Amygdala (tissue), 56 donors: Measurements from ENCODE around the gene SNX4.

Source experiments
- DNase-seq, 56 donors: peaks; one replicate each; lab custom pipeline; 2025; lab: John Stamatoyannopoulos, UW

Gene SNX4

GRCh38 chr3:125470671-125471070 lies 49.3 kb downstream of the SNX4 start:
- no peak for DNase-seq

- no peak for DNase-seq
These were observed 57.2 kb downstream of the SNX4 start for GRCh38 chr3:125462722-125463299.

GRCh38 chr3:125461896-125462295 lies 58.1 kb downstream of the SNX4 start:
- no peak for DNase-seq

GRCh38 chr3:125460233-125460632 lies 59.8 kb downstream of the SNX4 start:
- DNase-seq = no peak

GRCh38 chr3:125443923-125444322 lies 76.1 kb downstream of the SNX4 start:
- DNase-seq = no peak

GRCh38 chr3:125442506-125442905 lies 77.5 kb downstream of the SNX4 start:
- DNase-seq = no peak

GRCh38 chr3:125440970-125441369 lies 79.0 kb downstream of the SNX4 start:
- no peak for DNase-seq

GRCh38 chr3:125440559-125440955 lies 79.4 kb downstream of the SNX4 start:
- no peak for DNase-seq

GRCh38 chr3:125437631-125438435 lies 82.2 kb downstream of the SNX4 start:
- peak in 35 of 56 donors; percentile 2 to 77 (median 18) for DNase-seq

GRCh38 chr3:125436921-125437320 lies 83.1 kb downstream of the SNX4 start:
- DNase-seq = no peak

- DNase-seq = no peak
These were observed 84.8 kb downstream of the SNX4 start for GRCh38 chr3:125435231-125435630.

- no peak for DNase-seq
These were observed 85.4 kb downstream of the SNX4 start for GRCh38 chr3:125434582-125435011.

GRCh38 chr3:125433611-125434041 lies 86.4 kb downstream of the SNX4 start:
- DNase-seq = no peak

- DNase-seq = no peak
These were observed 86.9 kb downstream of the SNX4 start for GRCh38 chr3:125433091-125433534.

GRCh38 chr3:125431912-125432790 lies 87.9 kb downstream of the SNX4 start:
- DNase-seq = no peak

GRCh38 chr3:125431391-125431790 lies 88.6 kb downstream of the SNX4 start:
- no peak for DNase-seq

- no peak for DNase-seq
These were observed 91.7 kb downstream of the SNX4 start for GRCh38 chr3:125428216-125428830.

GRCh38 chr3:125418306-125418705 lies 101.7 kb downstream of the SNX4 start:
- peak in 4 of 56 donors; percentile 5 to 22 (median 16) for DNase-seq

- DNase-seq = no peak
These were observed 103.8 kb downstream of the SNX4 start for GRCh38 chr3:125416235-125416634.

- DNase-seq = no peak
These were observed 105.3 kb downstream of the SNX4 start for GRCh38 chr3:125414669-125415068.

- DNase-seq = no peak
These were observed 109.1 kb downstream of the SNX4 start for GRCh38 chr3:125410922-125411321.
